Measurements from ENCODE around the gene CRYBB3. TPM values are rescaled to one million over a fixed set of nuclear protein-coding genes. Genes with fewer than 3 reads are reported as not detected.

Gene CRYBB3
- total and polyA plus RNA-seq, 3 donors from 2014 or later: 0.63 to 0.67 TPM; not detected in 1

GRCh38 chr22:25162561-25162960 lies 37.1 kb upstream of the CRYBB3 start:
- Histone ChIP-seq H3K9me3 (no peaks in the 10 kb centered on the region), H3K27me3 (no peaks in the 10 kb centered on the region), H3K36me3 (ENCODE audit: low read depth, missing control alignments) (no peaks in the 10 kb centered on the region), H3K4me1 (no peaks in the 10 kb centered on the region), H3K27ac (no peak overlapping the region), H3K4me3 (no peak overlapping the region)
- TF ChIP-seq POLR2A (IDR thresholded peaks at IDR 0.05): no peak
- TF ChIP-seq CTCF (IDR thresholded peaks at IDR 0.05): no peak
- 97 to 100% methylated on average over 1 of the region's 1 CpG for WGBS, 2 donors
- intact Hi-C loops (cut with DNase I; ENCODE audit: low total_unique reads): no loop called here
- no peak for DNase-seq

- no peak for DNase-seq
- TF ChIP-seq CTCF (IDR thresholded peaks at IDR 0.05): no peak
- TF ChIP-seq POLR2A (IDR thresholded peaks at IDR 0.05): no peak
- no peaks in the 10 kb centered on the region for H3K27me3 ChIP-seq
- no peaks in the 10 kb centered on the region for H3K4me1 ChIP-seq
- 92 to 97% methylated on average over 10 of the region's 10 CpGs for WGBS, 2 donors
- no peaks in the 10 kb centered on the region for H3K9me3 ChIP-seq
- no peak overlapping the region for H3K27ac ChIP-seq
- H3K4me3 ChIP-seq: no peak overlapping the region
- intact Hi-C loops (cut with DNase I; ENCODE audit: low total_unique reads): no loop called here
- H3K36me3 ChIP-seq (ENCODE audit: low read depth, missing control alignments): no peaks in the 10 kb centered on the region
Measured at GRCh38 chr22:25165785-25166184, 33.9 kb upstream of the CRYBB3 start.

- Histone ChIP-seq H3K4me3 (no peak overlapping the region), H3K27me3 (no peaks in the 10 kb centered on the region), H3K36me3 (ENCODE audit: low read depth, missing control alignments) (no peaks in the 10 kb centered on the region), H3K9me3 (no peaks in the 10 kb centered on the region), H3K27ac (no peak overlapping the region), H3K4me1 (no peaks in the 10 kb centered on the region)
- intact Hi-C loops (cut with DNase I; ENCODE audit: low total_unique reads): no loop called here
- DNase-seq: no peak
- 94% methylated on average over 8 to 9 of the region's 9 CpGs for WGBS, 2 donors
- TF ChIP-seq CTCF (IDR thresholded peaks at IDR 0.05) (no peak), POLR2A (IDR thresholded peaks at IDR 0.05) (no peak)
Measured at GRCh38 chr22:25166266-25167040, 33.2 kb upstream of the CRYBB3 start.

GRCh38 chr22:25167082-25167481 lies 32.6 kb upstream of the CRYBB3 start:
- Histone ChIP-seq H3K4me1 (no peaks in the 10 kb centered on the region), H3K36me3 (ENCODE audit: low read depth, missing control alignments) (no peaks in the 10 kb centered on the region), H3K27me3 (no peaks in the 10 kb centered on the region), H3K4me3 (no peak overlapping the region), H3K9me3 (no peaks in the 10 kb centered on the region), H3K27ac (no peak overlapping the region)
- intact Hi-C loops (cut with DNase I; ENCODE audit: low total_unique reads): no loop called here
- no peak for DNase-seq
- TF ChIP-seq CTCF (IDR thresholded peaks at IDR 0.05): no peak
- WGBS, 2 donors: 72 to 81% methylated on average over 7 of the region's 7 CpGs

Measured in testis (tissue), 3 donors.